Liver (tissue), 3 donors: ENCODE results near the gene RASIP1.

Experiments
- FOXA2 ChIP-seq: IDR thresholded peaks from 2 replicates; pipeline ENCODE4 v1.6.1; 2016; ENCODE audit warnings: antibody characterized with exemption
- HNF4A ChIP-seq, 2 donors: conservative IDR thresholded peaks; 2 replicates each; pipeline ENCODE4 v1.6.1; 2016; ENCODE audit warnings: antibody characterized with exemption in 2 of 2, mild to moderate bottlenecking in 2 of 2
- NR2F2 ChIP-seq: IDR thresholded peaks from 2 replicates; pipeline ENCODE4 v1.6.1; 2016; ENCODE audit warnings: antibody characterized with exemption
- RAD21 ChIP-seq, 2 donors: IDR thresholded peaks; 2 replicates each; pipeline ENCODE4 v1.6.1; 2016; ENCODE audit warnings: antibody characterized with exemption in 2 of 2, mild to moderate bottlenecking in 2 of 2
- SP1 ChIP-seq: IDR thresholded peaks from 2 replicates; pipeline ENCODE4 v1.6.1; 2018; ENCODE audit warnings: antibody characterized with exemption, mild to moderate bottlenecking
- TAF1 ChIP-seq: conservative IDR thresholded peaks from 2 replicates; pipeline ENCODE4 v1.6.1; 2016; ENCODE audit warnings: antibody characterized with exemption, mild to moderate bottlenecking
- YY1 ChIP-seq: IDR thresholded peaks from 2 replicates; pipeline ENCODE4 v1.6.1; 2016; ENCODE audit warnings: antibody characterized with exemption, mild to moderate bottlenecking
- TF ChIP-seq, protein P1 (sequence below): IDR thresholded peaks from 2 replicates; pipeline ENCODE4 v1.6.1; 2016; ENCODE audit warnings: antibody characterized with exemption, mild to moderate bottlenecking
- TF ChIP-seq, protein P2 (sequence below): fragments of 150-350 bp; IDR thresholded peaks from 2 replicates; pipeline ENCODE4 v1.5.1; 2017; ENCODE audit warnings: improper control_type of control experiment, low read depth, low read length; ENCODE audit not compliant: missing input control
- TF ChIP-seq, protein P3 (sequence below): IDR thresholded peaks from 2 replicates; pipeline ENCODE4 v1.6.1; 2016; ENCODE audit warnings: antibody characterized with exemption
- donor health status: healthy.
- donor health status: healthy.

DNA sequence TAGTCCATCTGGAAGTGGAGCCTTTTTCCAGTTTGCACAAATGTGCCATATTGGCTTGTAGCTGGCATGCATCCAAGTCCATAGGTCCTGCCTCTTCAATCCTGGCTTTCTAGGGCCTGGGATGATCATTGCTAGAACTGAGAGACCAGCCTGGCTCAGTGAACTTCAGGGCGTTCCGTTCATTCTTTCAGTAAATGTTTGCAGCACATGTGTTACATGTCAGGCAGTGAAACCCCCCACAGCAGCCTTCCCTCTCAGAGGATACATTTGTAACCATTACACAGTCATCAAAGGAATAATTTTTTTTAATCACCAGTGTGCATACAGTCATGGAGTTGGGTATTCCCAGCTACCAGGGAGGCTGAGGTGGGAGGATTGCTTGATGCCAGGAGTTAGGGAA is 35.0 kb downstream of the RASIP1 start:
- TF ChIP-seq, protein P1, sequence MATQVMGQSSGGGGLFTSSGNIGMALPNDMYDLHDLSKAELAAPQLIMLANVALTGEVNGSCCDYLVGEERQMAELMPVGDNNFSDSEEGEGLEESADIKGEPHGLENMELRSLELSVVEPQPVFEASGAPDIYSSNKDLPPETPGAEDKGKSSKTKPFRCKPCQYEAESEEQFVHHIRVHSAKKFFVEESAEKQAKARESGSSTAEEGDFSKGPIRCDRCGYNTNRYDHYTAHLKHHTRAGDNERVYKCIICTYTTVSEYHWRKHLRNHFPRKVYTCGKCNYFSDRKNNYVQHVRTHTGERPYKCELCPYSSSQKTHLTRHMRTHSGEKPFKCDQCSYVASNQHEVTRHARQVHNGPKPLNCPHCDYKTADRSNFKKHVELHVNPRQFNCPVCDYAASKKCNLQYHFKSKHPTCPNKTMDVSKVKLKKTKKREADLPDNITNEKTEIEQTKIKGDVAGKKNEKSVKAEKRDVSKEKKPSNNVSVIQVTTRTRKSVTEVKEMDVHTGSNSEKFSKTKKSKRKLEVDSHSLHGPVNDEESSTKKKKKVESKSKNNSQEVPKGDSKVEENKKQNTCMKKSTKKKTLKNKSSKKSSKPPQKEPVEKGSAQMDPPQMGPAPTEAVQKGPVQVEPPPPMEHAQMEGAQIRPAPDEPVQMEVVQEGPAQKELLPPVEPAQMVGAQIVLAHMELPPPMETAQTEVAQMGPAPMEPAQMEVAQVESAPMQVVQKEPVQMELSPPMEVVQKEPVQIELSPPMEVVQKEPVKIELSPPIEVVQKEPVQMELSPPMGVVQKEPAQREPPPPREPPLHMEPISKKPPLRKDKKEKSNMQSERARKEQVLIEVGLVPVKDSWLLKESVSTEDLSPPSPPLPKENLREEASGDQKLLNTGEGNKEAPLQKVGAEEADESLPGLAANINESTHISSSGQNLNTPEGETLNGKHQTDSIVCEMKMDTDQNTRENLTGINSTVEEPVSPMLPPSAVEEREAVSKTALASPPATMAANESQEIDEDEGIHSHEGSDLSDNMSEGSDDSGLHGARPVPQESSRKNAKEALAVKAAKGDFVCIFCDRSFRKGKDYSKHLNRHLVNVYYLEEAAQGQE, result no peak
- TF ChIP-seq, protein P2, sequence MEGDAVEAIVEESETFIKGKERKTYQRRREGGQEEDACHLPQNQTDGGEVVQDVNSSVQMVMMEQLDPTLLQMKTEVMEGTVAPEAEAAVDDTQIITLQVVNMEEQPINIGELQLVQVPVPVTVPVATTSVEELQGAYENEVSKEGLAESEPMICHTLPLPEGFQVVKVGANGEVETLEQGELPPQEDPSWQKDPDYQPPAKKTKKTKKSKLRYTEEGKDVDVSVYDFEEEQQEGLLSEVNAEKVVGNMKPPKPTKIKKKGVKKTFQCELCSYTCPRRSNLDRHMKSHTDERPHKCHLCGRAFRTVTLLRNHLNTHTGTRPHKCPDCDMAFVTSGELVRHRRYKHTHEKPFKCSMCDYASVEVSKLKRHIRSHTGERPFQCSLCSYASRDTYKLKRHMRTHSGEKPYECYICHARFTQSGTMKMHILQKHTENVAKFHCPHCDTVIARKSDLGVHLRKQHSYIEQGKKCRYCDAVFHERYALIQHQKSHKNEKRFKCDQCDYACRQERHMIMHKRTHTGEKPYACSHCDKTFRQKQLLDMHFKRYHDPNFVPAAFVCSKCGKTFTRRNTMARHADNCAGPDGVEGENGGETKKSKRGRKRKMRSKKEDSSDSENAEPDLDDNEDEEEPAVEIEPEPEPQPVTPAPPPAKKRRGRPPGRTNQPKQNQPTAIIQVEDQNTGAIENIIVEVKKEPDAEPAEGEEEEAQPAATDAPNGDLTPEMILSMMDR, result no peak
- TF ChIP-seq SP1, result no peak
- TF ChIP-seq NR2F2, result no peak
- TF ChIP-seq YY1, result no peak
- TF ChIP-seq FOXA2, result no peak
- TF ChIP-seq TAF1, result no peak
- TF ChIP-seq RAD21 (IDR thresholded peaks at IDR 0.05), result no peak
- TF ChIP-seq, protein P3, sequence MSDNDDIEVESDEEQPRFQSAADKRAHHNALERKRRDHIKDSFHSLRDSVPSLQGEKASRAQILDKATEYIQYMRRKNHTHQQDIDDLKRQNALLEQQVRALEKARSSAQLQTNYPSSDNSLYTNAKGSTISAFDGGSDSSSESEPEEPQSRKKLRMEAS, result no peak
- TF ChIP-seq HNF4A (conservative IDR thresholded peaks at IDR 0.05), result no peak
